ENCODE results near the gene JAKMIP3.
"Not testable (repeated sequence)": the region's sequence is repeated elsewhere in the genome, so short reads cannot be mapped to it uniquely, and the experiment has no call there.

Gene JAKMIP3

GRCh38 chr10:132066812-132067211 lies 1.1 kb downstream of the JAKMIP3 start:
- no peak for DNase-seq

DNA sequence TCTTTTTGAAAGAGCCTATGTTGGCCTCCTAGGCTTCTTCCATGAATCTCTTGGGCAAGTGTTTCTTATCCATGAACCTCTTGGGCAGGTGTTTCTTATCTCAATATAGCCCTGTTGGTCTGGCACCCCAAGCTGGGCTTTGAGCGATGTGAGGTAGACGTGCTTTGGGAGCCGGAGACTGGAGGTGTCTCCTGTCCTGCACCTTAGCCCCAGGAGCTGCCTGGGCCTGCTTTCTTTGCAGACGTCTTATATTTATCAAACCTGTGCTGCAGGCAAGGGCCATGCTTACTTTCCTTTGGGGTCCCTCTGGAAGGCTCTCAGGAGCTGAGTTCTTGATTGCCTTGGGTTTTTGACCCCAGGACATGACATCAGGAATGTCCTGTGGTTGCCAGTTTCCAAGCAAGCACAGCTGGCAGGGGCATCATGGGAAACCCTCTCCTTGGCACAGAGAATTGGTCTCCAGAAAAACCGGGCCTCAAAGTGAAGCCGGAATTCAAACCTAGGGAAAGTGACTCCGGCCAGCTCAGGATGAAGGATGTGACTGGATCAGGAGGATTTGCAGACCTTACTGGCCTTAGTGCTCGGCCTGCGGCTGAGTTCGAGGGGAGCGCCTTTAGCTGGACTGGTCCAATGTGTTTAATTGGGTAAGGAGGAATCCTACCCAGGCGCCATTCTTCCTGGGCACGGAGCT lies 2.8 kb downstream of the JAKMIP3 start:
- DNase-seq, result no peak

DNA sequence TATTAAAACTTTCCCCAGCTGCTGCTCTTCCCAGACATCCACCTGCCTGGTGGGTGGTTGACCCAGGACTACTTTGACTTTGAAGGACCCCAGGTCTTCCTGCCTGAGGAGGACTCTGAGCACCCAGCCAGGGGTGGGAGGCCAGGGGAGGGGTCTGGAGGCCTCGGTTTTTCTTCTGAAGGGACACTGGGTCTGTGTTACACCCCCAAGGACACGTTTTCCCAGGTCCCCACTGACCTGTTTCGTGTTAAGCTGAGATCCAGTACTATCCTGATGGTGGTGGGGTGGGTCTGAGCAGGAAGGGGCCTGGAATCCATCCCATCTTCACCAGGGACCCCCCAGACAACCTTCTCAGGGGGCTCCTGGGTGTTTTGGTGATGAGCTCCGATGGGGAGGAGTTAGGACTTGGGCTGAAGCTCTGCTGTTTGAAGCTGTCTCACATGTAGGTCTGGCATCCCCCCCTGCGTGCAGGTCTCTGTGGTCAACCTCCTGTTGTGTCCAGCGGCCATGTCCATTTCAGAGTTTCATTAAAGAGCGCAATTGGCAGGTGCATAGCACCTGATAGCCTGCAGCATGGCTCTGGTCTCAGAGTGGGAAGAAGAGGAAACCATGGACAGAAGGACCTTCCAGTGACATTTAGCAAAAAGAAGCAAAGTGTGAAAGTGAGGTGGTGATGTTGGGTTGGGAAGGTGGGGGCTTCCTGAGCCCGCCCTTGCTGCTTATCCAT lies 3.5 kb downstream of the JAKMIP3 start:
- DNase-seq, result no peak

- DNase-seq, result no peak
These were observed 4.1 kb downstream of the JAKMIP3 start for GRCh38 chr10:132069849-132070182.

DNA sequence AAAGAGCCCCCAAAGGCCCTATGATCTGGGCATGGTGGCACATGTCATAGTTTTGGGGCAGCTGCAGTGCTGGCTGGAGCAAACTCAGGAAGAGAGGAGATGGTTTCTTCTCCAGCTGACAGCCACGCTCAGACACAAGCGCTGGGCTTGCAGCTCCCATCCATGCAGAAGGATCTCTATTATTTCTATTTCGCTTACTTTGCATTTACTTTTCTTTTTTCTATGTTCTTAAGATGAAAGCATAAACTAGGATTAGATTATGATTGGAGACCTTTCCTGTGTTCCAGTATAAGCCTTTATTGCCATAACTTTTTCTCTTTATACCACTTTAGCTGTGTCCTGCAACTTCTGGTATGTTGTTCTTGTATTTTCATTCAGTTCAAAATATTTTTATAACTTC lies 5.0 kb downstream of the JAKMIP3 start:
- no peak for DNase-seq

DNA sequence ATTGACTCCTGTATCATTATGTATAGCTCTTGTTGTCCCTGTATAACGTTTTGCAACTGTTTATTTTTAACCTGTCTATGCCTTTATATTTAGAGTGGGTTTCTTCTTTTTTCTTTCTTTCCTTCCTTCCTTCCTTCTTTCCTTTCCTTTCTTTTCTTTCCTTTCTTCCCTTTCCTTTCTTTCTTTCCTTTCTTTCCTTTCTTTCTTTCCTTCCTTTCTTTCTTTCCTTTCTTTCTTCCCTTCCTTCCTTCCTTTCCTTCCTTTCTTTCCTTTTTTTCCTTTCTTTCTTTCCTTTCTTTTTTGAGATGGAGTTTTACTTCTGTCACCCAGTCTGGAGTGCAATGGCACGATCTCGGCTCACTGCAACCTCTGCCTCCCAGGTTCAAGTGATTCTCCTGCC lies 5.9 kb downstream of the JAKMIP3 start:
- DNase-seq, result no peak

DNA sequence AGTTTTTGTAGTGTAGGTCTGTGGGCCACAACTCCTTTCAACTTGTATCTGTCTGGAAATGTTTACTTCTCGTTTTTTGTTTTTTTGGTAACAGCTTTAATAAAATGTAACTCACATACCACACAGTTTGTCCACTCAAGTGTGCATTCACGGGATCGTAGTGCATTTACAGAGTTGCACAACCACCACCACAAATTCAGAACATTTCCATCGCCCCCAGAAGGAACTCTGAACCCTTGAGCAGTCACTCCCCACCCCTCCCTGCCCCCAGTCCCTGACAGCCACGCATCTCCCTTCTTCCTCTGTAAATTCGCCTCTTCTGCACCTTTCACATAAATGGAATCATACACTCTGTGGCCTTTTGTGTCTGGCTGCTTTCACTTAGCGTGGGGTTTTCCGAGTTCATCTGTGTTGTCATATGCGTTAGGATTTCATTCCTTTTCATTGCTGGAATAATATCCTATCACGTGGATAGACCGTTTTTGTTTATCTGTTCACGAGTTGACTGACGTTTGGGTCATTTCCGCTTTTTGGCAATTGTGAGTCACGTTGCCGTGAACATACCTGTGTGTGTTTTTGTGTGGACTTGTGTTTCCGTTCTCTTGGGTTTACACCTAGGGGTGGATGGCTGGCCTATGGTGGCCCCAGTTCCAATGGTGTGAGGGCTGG lies 10.3 kb downstream of the JAKMIP3 start:
- DNase-seq, result no peak

DNA sequence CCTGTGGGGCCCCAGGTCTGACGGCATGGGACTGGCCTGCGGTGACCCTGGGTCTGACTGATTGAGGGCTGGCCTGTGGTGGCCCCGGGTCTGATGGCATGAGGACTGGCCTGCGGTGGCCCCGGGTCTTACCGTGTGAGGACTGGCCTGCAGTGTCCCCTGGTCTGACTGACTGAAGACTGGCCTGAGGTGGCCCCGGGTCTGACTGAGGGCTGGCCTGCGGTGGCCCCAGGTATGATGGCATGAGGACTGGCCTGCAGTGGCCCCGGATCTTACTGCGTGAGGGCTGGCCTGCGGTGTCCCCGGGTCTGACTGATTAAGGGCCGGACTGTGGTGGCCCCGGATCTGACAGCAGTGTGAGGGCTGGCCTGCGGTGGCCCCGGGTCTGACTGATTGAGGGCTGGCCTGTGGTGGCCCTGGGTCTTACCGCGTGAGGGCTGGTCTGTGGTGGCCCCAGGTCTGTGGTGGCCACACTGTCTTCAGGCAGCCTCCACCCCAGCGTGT lies 10.9 kb downstream of the JAKMIP3 start:
- no peak for DNase-seq

DNA sequence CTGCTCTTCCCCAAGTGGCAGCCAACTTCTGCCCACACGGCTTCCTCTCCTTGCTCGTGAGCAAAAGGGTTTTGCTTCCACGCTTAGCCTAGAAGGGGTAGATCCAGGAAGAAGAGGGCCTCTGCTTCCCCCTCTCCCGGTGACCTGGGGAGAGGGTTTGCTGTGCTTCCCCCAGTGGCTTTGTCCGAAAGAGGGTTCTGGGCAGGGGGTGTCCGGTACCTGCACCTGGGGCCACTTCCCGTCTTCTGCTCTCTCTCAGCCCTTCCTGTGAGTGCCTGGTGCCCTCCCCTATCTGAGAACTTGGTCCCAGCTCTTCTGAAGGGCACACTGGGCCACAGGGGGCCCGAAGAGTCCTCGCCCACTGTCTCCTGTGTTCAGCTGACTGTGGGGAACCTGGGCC lies 11.3 kb downstream of the JAKMIP3 start:
- no peak for DNase-seq

DNA sequence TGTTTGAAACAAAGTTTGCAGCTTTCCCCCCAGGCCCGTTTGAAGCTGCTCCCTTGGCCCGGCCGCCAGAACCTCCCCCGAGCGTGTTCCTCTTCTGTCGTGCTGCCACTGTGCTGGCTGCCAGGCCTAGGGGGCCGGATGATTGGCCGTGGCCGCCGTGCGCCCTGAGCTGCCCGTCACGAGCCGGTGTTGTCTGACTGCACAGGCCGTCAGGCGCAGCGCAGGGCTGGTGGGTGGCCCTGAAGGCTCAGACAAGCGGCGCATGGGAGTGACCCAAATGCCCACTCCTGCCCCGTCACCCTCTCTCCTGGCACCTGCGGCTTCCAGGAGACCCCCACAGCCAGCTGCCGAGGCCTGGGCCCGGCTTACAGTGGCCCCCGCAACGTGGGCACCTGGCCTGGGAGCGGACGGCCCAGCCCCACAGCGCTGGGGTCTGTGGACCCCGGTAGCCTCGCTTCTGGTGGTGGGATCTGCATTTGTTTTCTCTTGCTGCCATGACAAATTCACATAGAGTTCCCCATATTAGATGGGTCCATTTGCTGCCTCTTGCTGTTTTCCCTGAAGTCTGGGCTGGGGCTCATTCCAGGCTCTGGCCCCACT lies 13.1 kb downstream of the JAKMIP3 start:
- no peak for DNase-seq

DNA sequence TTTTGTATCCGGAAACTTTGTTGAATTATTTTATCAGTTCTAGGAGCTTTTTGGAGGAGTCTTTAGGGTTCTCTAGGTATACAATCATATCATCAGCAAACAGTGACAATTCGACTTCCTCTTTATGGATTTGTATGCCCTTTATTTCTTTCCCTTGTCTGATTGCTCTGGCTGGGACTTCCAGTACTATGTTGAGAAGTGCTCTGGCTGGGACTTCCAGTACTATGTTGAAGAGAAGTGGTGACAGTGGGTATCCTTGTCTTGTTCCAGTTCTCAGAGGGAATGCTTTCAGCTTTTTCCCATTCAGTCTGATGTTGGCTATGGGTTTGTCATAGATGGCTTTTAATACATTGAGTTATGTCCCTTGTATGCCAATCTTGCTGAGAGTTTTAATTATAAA lies 18.6 kb downstream of the JAKMIP3 start:
- DNase-seq, result not testable (repeated sequence)

GRCh38 chr10:132093236-132093635 lies 27.5 kb downstream of the JAKMIP3 start:
- not testable (repeated sequence) for DNase-seq

- no peak for DNase-seq
These were observed 29.0 kb downstream of the JAKMIP3 start for GRCh38 chr10:132094581-132095234.

DNA sequence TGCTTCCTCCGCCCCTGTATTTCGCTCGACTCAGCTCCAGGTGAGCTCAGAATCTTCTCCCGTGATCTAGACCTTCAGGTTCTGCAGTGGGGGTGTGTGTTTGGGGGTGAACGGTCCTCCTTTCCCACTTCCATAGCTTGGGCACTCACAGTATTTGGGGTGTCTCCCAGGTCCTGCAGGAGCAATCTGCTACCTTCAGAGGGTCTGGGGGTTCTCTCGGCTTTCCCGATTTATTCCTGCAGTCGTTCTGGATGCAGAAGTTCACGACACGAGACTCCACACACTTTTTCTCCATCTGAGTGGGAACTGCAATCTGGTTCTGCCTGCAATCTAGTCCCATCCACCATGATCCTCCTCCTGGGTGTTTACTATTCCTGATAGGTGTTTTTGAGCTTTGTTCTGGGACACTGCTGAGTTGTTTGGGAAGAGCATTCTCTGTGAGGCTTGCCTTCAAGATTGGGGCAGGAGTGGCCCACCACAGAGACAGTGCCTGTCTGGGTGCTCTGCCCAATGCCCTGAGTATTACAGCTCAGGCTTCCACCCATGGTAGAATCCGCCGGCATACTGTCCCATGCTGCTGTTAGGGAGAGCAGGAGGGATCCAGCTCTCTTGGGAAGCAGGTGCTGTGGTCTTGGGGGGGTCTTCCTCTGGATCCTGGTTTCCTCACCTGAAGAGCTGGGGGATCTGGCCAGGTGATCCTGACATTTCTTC lies 29.8 kb downstream of the JAKMIP3 start:
- DNase-seq, result no peak

DNA sequence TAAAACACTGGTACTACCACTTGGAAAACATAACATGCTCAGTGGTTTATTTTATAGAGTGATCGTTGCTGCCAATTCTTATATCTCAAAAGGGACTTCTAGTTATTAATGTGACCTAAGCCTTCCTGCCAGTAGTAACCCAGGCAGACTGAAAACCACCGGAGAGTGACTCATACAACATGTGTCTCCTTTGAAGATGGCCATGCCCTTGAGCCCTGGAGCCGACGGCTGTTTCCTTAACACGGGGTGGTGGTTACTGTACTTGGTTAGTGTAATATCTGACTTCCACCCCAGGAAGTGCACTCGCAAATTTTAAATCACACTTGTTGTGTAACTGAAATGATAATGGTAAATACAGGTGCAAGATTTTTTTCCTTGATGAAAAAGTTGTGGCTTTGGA lies 30.5 kb downstream of the JAKMIP3 start:
- no peak for DNase-seq

GRCh38 chr10:132096863-132097478 lies 31.2 kb downstream of the JAKMIP3 start:
- DNase-seq, result no peak

DNA sequence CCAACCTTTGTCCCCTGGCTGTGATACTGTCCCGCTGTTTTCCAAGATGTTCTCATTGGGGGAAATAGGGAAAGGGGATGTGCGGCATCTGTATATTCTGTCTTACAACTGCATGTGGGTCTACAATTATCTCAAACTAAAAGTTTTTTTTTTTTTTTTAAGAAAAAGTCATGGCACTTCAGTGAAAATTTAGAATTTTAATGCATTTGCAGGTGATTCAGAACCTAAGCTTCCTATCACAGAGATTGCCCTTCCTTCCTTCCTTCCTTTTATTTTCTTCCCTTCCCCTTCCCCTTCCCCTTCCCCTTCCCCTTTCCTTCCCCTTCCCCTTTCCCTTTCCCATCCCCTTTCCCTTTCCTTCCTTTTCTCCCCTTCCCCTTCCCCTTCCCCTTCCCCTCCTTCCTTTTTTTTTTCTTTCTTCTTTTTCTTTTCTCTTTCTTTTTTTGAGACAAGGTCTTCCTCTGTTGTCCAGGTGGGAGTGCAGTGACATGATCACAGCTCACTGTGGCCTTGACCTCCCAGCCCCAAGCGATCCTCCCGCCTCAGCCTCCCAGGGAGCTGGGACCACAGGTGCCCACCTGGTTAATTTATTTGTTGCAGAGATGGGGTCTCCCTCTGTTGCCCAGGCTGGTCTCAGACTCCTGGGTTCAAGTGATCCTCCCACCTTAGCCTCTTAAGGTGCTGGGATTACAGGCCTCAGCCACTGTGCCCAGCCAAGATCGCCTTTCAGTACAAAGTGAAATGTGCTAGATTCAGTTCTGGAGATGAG lies 32.0 kb downstream of the JAKMIP3 start:
- DNase-seq, result no peak

DNA sequence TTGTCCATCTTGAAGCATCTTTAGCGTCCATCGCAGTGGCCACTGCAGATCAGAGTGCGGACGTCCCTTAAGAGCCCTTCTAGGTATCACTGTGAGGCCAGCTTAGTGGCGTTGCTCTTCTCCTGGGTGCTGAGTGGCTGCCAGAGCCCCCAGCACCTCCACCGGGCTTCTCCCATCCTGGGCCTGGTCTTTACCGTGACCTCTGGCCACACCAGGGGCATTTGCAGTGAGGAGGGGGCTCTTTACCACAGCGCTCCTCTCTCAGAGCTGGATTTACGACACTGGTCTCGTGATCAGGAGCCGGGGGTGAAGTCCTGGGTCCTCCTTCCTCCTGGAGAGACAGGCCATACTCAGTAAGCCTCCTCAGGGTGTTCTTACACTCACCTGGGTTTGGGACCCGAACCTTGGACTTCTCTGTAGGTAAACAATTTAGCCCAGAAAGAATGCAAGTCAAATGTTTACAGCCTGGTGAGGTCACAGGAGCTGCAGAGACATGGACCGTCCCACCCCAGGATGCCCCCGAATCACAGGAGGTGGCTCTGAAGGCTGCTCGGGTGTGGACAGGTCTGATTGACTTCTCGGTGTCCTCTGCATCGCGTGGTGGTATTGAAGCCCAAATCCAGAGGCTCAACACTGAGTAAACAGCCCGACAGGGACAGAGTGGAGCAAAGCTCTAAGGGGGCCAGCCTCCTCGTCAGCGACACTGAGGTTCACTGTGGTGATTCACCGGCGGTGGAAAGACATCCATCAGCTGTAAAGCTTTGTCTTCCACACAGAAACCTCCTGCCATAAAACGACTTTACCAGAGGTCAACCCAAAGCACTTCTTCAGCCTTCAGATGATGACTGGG lies 33.0 kb downstream of the JAKMIP3 start:
- no peak for DNase-seq

DNA sequence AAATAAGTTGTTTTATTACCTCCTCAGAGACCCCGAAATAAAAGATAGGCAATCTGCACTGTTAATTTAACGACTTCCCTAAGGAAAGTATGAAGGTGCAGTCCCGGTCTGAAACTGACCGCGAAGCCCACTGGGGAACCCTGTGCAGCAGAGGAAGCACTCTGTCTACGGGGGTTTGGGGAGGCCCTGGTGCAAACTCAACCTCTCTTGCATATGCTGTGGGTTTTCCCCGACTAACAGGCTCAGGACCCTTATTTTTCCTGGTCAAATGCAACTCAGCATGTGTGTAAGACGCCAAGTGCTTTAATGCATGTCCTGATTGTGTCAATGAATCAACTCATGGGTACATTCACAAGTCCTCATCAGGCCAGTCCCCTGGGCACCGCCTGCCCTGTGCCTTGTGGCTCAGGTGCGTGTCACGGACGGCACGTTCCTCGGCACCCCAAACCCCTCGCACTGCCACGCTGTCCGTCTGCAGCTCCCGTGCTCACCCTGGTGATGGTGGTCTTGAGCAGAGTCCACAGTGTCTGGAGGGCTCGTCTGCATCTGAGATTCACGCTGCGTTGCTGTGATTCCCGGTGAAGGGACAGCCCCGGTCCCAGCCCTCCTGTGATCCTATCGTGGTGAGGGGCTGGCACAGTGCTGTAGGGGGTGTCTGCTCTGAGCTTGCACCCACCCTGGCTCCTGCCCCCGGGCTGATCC lies 33.8 kb downstream of the JAKMIP3 start:
- no peak for DNase-seq

DNA sequence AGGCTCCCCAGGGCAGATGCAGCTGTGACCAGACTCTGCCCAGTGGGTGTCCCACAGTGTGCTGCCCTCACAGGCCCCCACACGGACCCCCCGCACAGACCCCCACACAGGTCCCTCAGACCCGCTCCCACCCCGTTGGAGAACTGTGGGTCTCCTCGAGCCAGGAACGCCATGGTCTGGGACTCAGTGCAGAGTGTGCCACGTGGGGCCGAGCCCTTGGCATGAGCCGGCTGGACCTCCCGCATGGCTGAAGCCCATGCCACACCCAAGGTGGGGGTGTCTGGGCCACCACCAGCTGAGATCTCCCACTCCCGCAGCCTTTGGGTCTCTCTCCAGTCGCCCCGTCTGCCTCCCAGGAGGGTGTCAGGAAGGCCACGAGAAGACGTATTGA lies 34.3 kb downstream of the JAKMIP3 start:
- no peak for DNase-seq
